Measurements from ENCODE around the gene IL23R.
"Not testable (repeated sequence)": the region's sequence is repeated elsewhere in the genome, so short reads cannot be mapped to it uniquely, and the experiment has no call there.

IL23R gene, protein sequence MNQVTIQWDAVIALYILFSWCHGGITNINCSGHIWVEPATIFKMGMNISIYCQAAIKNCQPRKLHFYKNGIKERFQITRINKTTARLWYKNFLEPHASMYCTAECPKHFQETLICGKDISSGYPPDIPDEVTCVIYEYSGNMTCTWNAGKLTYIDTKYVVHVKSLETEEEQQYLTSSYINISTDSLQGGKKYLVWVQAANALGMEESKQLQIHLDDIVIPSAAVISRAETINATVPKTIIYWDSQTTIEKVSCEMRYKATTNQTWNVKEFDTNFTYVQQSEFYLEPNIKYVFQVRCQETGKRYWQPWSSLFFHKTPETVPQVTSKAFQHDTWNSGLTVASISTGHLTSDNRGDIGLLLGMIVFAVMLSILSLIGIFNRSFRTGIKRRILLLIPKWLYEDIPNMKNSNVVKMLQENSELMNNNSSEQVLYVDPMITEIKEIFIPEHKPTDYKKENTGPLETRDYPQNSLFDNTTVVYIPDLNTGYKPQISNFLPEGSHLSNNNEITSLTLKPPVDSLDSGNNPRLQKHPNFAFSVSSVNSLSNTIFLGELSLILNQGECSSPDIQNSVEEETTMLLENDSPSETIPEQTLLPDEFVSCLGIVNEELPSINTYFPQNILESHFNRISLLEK

GRCh38 chr1:67166196-67166595 is at the start of gene IL23R:
IL23R (plus strand) TSS chr1:67166454; CDS start chr1:67168121, 1,667 bp downstream.
- DNase-seq: no peak

GRCh38 chr1:67118191-67118590 is 48.1 kb upstream of the IL23R start:
- no peak for DNase-seq

- DNase-seq: no peak
Measured at GRCh38 chr1:67118646-67119045, 47.6 kb upstream of the IL23R start.

- no peak for DNase-seq
Measured at GRCh38 chr1:67120855-67121619, 45.2 kb upstream of the IL23R start.

- DNase-seq: no peak
Measured at GRCh38 chr1:67124455-67124854, 41.8 kb upstream of the IL23R start.

- DNase-seq: no peak
Measured at GRCh38 chr1:67126111-67126746, 40.0 kb upstream of the IL23R start.

GRCh38 chr1:67126974-67127373 is 39.3 kb upstream of the IL23R start:
- DNase-seq: no peak

- DNase-seq: no peak
Measured at GRCh38 chr1:67130673-67131072, 35.6 kb upstream of the IL23R start.

GRCh38 chr1:67133177-67133576 is 33.1 kb upstream of the IL23R start:
- no peak for DNase-seq

DNA sequence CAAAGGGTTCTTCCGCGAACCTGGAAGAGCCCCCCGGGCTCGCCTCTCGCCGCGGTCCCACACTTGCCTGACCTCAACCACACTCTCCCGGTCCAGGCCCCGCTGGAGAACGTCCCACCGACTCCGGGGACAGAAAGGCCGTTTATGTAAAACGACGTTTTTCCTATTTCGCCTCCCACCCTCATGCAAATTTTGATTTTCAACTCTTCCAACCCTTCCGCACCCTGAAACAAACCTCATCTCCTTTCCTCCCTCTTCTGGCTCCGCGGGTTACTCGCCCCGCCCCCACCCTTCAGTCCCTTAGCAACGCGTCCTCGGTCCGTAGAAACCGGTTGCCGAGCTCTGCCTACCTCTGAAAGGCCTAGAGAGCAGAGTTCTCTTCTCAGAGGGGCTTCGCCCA is 31.6 kb upstream of the IL23R start, which contains the start of gene C1orf141:
TSS of gene C1orf141 (minus strand) at position 276 of the 400 bp plus-strand sequence. CDS start 7,730 bp downstream, outside the sequence.
- DNase-seq: no peak

DNA sequence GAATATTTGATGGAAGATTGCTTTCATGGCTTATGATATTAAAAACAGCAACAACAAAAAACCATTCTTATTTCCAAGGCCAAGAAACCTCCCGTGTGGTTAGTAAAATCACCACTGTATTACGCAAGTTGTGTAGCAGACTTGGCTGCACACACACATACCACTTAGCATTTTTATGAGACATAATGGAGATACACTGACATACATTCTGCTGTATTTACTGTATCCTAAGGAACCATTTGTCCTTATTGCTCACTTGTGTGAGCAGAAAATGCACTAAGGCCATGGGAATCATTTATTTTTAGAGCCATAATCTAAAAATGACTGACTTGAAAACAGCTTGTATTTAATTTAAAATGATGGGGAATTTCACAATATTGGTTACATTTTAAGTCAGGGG is 30.9 kb upstream of the IL23R start:
- no peak for DNase-seq

- no peak for DNase-seq
Measured at GRCh38 chr1:67137307-67137753, 28.9 kb upstream of the IL23R start.

DNA sequence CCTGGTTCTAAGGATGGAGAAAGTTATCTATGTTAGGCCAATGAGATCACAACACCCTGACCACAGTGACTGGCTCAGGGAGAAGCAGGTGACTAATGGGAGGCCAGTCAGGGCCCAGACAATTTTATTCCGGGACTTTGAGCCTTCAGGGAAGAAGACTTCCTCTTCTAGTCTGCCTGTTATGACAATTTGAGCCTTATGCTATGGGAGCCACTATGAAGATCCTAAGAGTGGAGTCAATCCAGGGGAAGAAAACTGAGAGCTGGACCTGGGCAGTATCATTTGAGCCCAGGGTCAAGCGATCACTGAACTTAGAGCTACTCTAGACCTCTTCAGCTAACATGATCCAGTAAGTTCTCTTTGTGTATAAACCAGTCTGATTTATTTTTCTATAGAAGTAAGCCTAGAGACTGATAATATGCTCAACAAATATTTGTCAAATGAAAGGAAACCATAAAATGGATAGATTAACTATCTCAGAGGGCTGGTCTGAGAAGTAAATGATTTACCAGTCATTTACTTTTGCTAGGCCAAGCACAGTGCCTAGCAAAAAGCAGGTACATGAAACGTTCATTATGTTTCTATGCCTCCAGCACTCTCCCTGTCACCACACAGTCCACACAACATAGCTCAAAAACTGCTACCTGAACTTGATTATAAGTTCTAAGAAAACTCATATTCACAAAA is 27.3 kb upstream of the IL23R start:
- DNase-seq: no peak

DNA sequence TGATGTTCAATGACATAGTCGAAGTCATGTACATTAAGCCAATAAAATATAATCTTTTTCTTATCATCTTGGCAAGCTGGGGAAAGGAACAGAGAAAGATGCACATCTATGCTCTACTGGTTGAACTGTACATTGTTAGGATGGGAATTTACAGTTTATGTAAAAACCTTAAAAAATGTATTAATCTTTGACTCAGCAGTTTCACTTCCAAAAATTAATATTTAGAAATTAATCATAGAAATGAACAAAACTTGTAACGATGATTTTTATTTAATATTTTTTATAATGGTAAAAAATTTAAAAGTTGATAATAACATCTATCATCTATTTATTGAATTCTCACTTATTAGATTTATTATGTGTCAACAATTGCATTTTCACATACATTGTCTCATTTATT is 25.8 kb upstream of the IL23R start:
- no peak for DNase-seq

GRCh38 chr1:67141832-67142231 is 24.4 kb upstream of the IL23R start:
- not testable (repeated sequence) for DNase-seq

- no peak for DNase-seq
Measured at GRCh38 chr1:67142931-67143330, 23.3 kb upstream of the IL23R start.

- no peak for DNase-seq
Measured at GRCh38 chr1:67143966-67144365, 22.3 kb upstream of the IL23R start.

GRCh38 chr1:67144696-67145095 is 21.6 kb upstream of the IL23R start:
- DNase-seq: no peak

- no peak for DNase-seq
Measured at GRCh38 chr1:67146101-67146500, 20.2 kb upstream of the IL23R start.

GRCh38 chr1:67146539-67146938 is 19.7 kb upstream of the IL23R start:
- no peak for DNase-seq

DNA sequence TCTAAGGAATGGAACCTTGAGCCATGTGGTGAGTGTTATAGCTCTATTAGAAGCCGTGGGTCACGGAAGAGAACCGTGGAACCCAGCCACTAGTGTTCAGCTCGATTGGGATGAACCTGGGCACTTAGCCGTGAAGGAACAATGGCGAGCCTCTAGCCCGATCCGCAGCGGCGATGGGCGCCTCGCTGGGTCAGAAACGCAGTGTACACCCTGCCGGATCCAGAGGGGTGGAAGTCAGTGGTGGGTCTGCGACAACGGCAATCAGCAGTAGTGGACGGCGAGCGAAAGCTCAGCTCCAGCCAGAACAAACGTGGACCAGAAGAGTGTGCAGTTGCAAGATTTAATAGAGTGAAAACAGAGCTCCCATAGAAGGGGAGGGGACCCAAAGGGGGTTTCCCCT is 18.3 kb upstream of the IL23R start:
- DNase-seq: not testable (repeated sequence)

GRCh38 chr1:67148516-67149178 is 17.6 kb upstream of the IL23R start:
- DNase-seq: no peak
